HPDE6-E6E7 (cell line): ENCODE measurements around the gene ITGB5.
"Not testable (repeated sequence)": the region's sequence is repeated elsewhere in the genome, so short reads cannot be mapped to it uniquely, and the experiment has no call there.

Experiments used
- DNase-seq: peaks from one replicate; pipeline ENCODE4 v3.0.0; 2011; ENCODE audit warnings: missing footprints; ENCODE audit errors: extremely low spot score

Gene ITGB5

DNA sequence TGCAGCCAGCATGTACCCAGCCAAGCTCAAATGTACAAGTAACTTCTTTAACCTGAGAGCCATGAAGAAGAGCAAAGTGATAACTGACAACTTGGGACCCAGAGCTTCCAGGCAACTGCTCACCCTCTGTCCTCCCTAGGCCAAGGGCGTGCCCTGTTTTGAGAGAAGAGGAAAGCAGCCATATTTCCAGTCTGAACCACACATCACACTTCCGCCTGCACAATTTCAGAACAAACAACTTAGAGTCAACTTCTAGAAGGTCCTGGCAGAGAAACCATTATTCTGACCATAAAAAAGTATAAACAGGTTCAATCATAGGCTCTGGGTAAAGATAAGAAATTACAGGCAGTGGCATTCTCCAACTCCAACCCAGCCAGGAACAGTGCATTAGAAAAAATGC is 50.1 kb downstream of the ITGB5 start:
- no peak for DNase-seq

DNA sequence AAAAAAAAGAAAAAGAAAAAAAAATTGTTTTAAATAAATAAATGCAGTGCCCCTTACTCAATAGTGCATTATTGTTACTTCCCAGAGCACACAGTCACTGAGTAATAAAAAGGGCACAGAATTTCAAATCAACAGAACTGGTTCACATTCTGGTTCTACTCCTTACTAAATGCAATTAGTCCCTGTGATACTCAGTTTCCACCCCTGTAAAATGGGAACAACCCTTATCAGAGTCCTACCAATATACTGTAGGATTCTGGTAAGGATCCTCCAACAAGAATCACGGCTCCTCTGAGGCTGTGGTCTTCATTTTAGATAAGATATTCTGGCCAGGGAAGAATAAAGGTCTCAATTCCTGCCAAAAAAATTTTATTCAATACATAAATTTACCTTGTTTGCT is 50.7 kb downstream of the ITGB5 start:
- DNase-seq, result no peak

GRCh38 chr3:124834723-124835718 is 52.1 kb downstream of the ITGB5 start:
- peak; percentile 48 for DNase-seq

GRCh38 chr3:124833710-124834332 is 53.3 kb downstream of the ITGB5 start:
- DNase-seq, result no peak

DNA sequence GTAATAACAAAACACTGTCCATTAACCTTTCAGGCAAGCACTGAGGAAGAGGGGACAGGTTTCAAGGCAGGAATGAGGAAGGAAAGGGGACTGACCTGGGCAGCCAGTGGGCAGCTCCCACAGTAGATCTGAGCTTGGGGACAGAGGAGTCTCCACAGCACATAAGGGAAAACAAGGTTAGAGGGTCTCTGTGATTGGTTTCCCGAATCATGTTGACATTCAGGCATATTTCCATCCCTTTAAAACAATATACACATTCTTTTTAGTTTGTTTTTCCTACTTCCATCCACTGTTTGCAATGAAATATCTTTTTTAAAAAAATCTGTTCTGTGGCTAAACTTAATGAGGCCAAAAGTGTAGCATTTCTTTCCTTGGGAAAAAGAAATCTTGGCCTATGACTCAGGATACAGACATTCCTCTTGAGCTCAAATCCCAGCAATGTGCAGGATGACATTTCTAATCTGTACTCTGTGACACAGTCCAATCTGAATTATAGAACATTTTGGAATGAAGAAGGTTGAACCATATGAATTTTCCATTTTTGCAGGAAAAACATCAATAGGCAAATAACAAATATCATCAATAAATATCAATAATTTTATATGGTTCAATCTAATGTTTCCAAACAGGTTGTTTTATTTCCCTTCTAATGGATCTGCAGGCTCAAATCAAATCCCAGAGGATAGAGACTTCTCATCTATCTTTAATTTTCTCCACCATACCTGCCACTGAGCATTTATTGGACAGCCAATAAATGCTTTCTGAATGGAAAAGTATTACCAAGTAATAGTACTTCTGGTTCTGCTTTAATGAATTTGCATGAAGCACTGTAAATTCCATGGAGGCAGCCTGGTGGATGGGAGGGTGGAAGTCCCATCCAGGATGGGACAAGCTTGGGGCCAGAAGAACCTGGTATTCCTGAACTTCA is 54.1 kb downstream of the ITGB5 start:
- DNase-seq, result no peak

DNA sequence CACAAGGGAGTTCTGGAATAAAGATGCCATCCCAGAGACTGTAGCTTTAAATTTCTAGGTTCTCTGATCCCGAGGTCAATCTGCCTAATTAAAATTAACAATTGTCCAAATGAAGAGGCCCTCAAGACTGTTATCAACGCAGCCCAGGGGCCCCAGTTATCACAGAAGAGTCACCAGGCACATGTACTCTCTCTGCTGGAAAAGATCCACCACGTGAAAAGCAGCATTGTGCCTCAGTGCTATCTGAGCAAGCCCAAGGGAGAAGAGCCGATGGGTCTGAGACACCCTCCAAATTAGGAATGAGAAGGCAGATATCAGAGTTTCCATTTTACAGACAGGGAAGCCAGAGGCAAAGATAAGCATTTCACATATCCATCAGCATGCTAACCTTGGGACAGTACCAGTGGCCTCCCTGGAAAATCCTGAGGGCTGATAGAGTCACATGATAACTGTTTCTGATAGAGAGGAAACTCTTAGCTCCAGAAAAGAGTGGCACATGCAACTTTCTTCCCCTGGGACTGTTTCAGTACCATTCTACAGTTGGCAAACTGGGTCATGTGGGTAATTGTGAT is 55.5 kb downstream of the ITGB5 start:
- DNase-seq, result no peak

- no peak for DNase-seq
Observed at GRCh38 chr3:124829819-124830554, 57.2 kb downstream of the ITGB5 start.

GRCh38 chr3:124829178-124829818 is 57.9 kb downstream of the ITGB5 start:
- DNase-seq, result no peak

- DNase-seq, result not testable (repeated sequence)
Observed at GRCh38 chr3:124827476-124828206, 59.5 kb downstream of the ITGB5 start.

- DNase-seq, result peak; percentile 61
Observed at GRCh38 chr3:124826703-124827102, 60.5 kb downstream of the ITGB5 start.

- no peak for DNase-seq
Observed at GRCh38 chr3:124824286-124824915, 62.8 kb downstream of the ITGB5 start.

DNA sequence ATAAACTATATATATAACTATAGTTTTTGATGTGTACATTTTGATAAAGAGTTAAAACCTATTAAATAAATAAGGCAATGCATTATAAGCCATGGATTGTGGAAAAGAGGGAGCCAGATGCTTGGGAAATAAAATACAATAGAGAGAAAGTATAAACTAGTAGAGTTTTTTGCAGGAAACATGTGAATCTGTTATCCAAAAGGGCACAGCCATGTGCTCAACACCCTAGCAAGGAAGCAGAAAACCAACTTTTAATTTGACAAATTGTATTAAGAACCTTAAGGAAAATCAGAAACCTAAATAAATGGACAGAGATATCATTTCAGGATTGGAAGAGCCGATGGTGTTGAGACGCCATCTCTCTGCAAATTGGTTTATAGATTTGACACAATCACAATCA is 63.5 kb downstream of the ITGB5 start:
- no peak for DNase-seq

DNA sequence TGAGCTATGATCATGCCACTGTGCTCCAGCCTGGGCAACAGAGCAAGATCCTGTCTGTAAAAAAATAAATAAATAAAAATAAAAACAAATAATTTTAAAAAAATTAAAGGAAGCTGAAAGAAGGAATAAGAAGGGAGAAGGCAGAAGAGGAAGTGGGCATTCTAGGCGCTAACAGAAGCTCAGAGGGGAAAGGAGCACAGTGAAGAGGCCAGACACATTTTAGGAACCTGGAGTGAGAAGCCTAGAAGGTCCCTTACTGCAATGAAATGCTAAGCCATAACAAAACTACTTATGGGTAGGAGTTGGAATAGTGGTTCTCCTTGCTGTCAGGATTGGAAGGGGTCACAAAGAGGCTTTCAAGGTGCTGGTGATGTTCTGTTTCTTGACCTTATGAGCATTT is 64.0 kb downstream of the ITGB5 start:
- DNase-seq, result no peak

- no peak for DNase-seq
Observed at GRCh38 chr3:124821356-124821755, 65.8 kb downstream of the ITGB5 start.

GRCh38 chr3:124818398-124819091 is 68.6 kb downstream of the ITGB5 start:
- DNase-seq, result no peak

DNA sequence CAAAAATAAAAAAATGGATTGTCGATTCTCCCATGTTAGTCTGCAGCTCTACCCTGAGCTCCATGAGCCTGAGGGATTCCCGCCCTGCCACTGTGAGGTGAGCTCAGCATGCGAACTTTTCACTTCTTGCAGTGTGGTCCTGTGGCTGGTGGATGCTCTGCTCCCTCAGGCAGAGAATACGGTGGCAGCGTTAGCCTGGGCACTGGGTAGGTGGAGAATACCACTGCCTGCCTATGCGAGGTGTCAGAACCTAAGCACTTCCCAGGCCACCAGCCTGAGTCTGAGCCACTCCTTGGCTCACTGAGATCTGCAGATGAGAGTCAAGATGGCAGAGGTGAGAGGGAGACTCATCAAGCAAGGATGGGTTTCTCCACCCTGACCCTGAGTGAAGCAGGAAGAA is 70.1 kb downstream of the ITGB5 start:
- no peak for DNase-seq

DNA sequence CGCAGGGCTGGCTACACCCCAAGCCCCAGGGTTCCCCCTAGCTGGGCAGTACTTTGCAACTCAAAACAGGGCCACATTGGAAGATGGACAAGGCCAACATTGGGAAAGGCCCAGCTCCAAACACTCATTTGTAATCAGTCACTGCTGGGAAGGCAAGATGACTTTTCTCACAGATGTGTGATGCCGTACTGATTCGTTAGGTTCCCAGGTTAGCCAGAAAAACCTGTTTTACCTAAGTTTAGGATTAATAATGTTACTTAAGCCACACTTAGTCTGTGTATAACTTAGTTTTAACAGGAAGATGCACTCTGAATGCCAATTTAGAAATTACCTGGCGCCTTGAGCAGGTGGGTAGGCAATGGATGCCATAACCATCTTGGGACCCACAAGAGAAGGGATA is 71.0 kb downstream of the ITGB5 start:
- DNase-seq, result no peak

GRCh38 chr3:124815781-124816180 is 71.4 kb downstream of the ITGB5 start:
- DNase-seq, result no peak
